GM12878 (cell line): ENCODE data around the gene FBXL5. TPM values are rescaled to one million over a fixed set of nuclear protein-coding genes. Genes with fewer than 3 reads are reported as not detected.

Experiments
- BRCA1 ChIP-seq: IDR thresholded peaks from 2 replicates; pipeline ENCODE4 v1.6.1; 2011; ENCODE audit warnings: low read depth, low read length, improper control_type of control experiment
- CBFB ChIP-seq: IDR thresholded peaks from 2 replicates; pipeline ENCODE4 v1.6.1; 2016; ENCODE audit warnings: antibody characterized with exemption, low read depth
- CBX5 ChIP-seq: sonication (generic); IDR thresholded peaks from 2 replicates; pipeline ENCODE4 v1.6.1; 2016; ENCODE audit warnings: low read depth, moderate library complexity, mild to moderate bottlenecking, inconsistent platforms
- ETV6 ChIP-seq, 2 experiments: fragments of 450-650 bp in 1 of 2; IDR thresholded peaks in 1 of 2; conservative IDR thresholded peaks in 1 of 2; 2 replicates each; pipeline ENCODE4 v1.6.1; 2014; ENCODE audit warnings: antibody characterized with exemption in 1 of 2, borderline replicate concordance in 1 of 2, low read depth in 1 of 2, mild to moderate bottlenecking in 1 of 2, moderate library complexity in 1 of 2
- FOXM1 ChIP-seq: IDR thresholded peaks from 2 replicates; pipeline ENCODE4 v1.6.1; 2012; ENCODE audit warnings: low read depth, mild to moderate bottlenecking, inconsistent platforms, low read length, moderate library complexity
- GATAD2B ChIP-seq: fragments of 450-650 bp; conservative IDR thresholded peaks from 2 replicates; pipeline ENCODE4 v1.6.1; 2017; ENCODE audit warnings: low read depth, mild to moderate bottlenecking, moderate library complexity
- HSF1 ChIP-seq: fragments of 150-350 bp; IDR thresholded peaks from 2 replicates; pipeline ENCODE4 v1.6.1; 2014; ENCODE audit warnings: mild to moderate bottlenecking, low read depth, low read length
- IKZF2 ChIP-seq, 2 experiments: fragments of 450-650 bp; IDR thresholded peaks; 2 replicates each; pipeline ENCODE4 v1.6.1; 2017; ENCODE audit warnings: mild to moderate bottlenecking in 2 of 2, moderate library complexity in 2 of 2
- MEF2A ChIP-seq: IDR thresholded peaks from 2 replicates; pipeline ENCODE4 v1.6.1; 2011; ENCODE audit warnings: low read depth, mild to moderate bottlenecking, low read length, moderate library complexity; ENCODE audit not compliant: insufficient read depth
- MTA2 ChIP-seq: fragments of 450-650 bp; IDR thresholded peaks from 2 replicates; pipeline ENCODE4 v1.6.1; 2016; ENCODE audit warnings: low read depth, mild to moderate bottlenecking, moderate library complexity
- MTA3 ChIP-seq: IDR thresholded peaks from 2 replicates; pipeline ENCODE4 v1.6.1; 2012; ENCODE audit warnings: low read length, inconsistent platforms, borderline replicate concordance
- MYC ChIP-seq: IDR thresholded peaks from 2 replicates; pipeline ENCODE4 v1.6.1; 2011; ENCODE audit warnings: mild to moderate bottlenecking, low read length, moderate library complexity, inconsistent platforms; ENCODE audit not compliant: insufficient read depth, insufficient replicate concordance, insufficient read length, severe bottlenecking
- NFIC ChIP-seq: IDR thresholded peaks from 2 replicates; pipeline ENCODE4 v1.6.1; 2012; ENCODE audit warnings: low read depth, mild to moderate bottlenecking, inconsistent platforms, low read length, moderate library complexity
- NFYA ChIP-seq: IDR thresholded peaks from 2 replicates; pipeline ENCODE4 v1.6.1; 2011; ENCODE audit warnings: low read depth, mild to moderate bottlenecking, low read length, improper control_type of control experiment, borderline replicate concordance
- NR2C1 ChIP-seq: fragments of 450-650 bp; IDR thresholded peaks from 2 replicates; pipeline ENCODE4 v1.6.1; 2017; ENCODE audit warnings: antibody characterized with exemption, mild to moderate bottlenecking, moderate library complexity
- RUNX3 ChIP-seq: IDR thresholded peaks from 2 replicates; pipeline ENCODE4 v1.6.1; 2012; ENCODE audit warnings: low read length, inconsistent platforms
- SPI1 ChIP-seq: IDR thresholded peaks from 2 replicates; pipeline ENCODE4 v1.6.1; 2011; ENCODE audit warnings: low read depth, mild to moderate bottlenecking, low read length, moderate library complexity, borderline replicate concordance; ENCODE audit not compliant: insufficient read depth
- USF1 ChIP-seq: IDR thresholded peaks from 2 replicates; pipeline ENCODE4 v1.6.1; 2011; ENCODE audit warnings: borderline replicate concordance, low read depth, mild to moderate bottlenecking, moderate library complexity, mixed read lengths, low read length; ENCODE audit not compliant: insufficient read depth; ENCODE audit errors: extremely low read length
- polyA plus RNA-seq, 11 experiments: library from polyadenylated mRNA; depleted of rRNA in 4 of 11; unstranded in 6 of 11; stranded (reverse) in 5 of 11; fragments of >200 nt; fragmentation: Nextera tagmentation in 4 of 11; fragmentation: Illumina TruSeq in 1 of 11; extraction: Ambion mirVana in 4 of 11; extraction: Trizol in 1 of 11; gene quantifications; 1 replicate in 1 of 11; 2 replicates in 10 of 11; pipeline versions ENCODE4 v1.2.1 to v1.2.3, GENCODE V29; 2011 to 2016; ENCODE audit warnings: inconsistent platforms in 2 of 11, missing spikeins in 2 of 11, low read depth in 1 of 11
- total RNA-seq, 4 experiments: library from RNA; depleted of rRNA in 3 of 4; stranded (reverse); fragments of >200 nt in 3 of 4; fragmentation: Illumina TruSeq in 1 of 4; extraction: Trizol in 1 of 4; gene quantifications; 2 replicates each; pipeline versions ENCODE4 v1.2.1 to v1.2.3, GENCODE V29; 2013 to 2021
- TF ChIP-seq, protein P1 (sequence below): IDR thresholded peaks from 2 replicates; pipeline ENCODE4 v1.6.1; 2012; ENCODE audit warnings: low read length, inconsistent platforms
- TF ChIP-seq, protein P2 (sequence below): fragments of 450-650 bp; IDR thresholded peaks from 2 replicates; pipeline ENCODE4 v1.6.1; 2016; ENCODE audit warnings: mild to moderate bottlenecking, moderate library complexity, borderline replicate concordance

Gene FBXL5
- total and polyA plus RNA-seq, 10 of the 15 experiments (the other 5 are each of a cell fraction or from before 2014, with no cell fraction given) = 10.1 to 46.2 (median 32.7) TPM

DNA sequence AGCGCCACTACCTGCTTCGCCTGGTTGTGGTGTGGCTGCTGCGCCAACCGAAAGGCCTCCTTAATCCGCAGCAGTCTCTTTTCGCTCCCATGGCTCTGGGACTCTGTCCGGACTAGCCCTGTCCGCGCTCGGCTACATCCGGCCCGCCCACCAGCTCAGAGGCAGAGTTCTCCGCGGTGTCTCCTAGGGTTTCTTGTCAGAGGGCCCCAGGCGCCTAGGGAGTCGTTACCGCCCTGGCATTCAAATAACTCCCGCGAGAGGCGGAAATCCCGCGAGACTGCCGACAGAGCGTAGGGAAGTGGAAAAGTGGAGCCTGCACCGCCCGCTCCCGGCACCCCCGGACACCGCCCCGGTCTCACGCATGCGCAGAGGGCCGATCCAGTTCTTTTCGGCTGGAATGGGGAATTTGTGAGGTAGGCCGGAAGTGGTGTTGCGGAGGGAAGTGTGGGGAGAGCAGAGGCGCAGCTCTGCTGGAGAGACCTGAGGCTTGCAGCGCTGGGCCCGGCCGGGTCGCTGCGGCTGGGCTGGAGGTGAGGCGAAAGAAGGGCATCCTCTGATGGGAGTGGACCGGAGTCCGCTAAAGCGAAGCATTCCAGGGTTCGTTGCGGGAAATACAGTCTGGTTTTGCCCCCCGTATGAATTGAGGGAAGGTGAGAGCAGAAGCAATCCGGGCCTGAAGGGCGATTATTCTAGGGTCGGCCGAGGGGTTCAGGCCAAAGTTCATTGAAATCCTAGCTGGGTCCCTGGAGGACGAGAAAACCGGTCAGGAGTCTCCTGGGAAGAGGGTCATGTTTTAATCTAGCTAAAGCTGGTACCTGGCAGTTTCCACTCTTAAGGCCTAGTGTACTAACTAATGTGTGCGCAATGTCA lies 26.4 kb upstream of the FBXL5 start, which contains the start of gene FAM200B (continued):
- TF ChIP-seq, protein P1, sequence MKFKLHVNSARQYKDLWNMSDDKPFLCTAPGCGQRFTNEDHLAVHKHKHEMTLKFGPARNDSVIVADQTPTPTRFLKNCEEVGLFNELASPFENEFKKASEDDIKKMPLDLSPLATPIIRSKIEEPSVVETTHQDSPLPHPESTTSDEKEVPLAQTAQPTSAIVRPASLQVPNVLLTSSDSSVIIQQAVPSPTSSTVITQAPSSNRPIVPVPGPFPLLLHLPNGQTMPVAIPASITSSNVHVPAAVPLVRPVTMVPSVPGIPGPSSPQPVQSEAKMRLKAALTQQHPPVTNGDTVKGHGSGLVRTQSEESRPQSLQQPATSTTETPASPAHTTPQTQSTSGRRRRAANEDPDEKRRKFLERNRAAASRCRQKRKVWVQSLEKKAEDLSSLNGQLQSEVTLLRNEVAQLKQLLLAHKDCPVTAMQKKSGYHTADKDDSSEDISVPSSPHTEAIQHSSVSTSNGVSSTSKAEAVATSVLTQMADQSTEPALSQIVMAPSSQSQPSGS = peak; percentile 69
- TF ChIP-seq NFYA (no peak), MEF2A (0 out of 2 replicates have a peak, but pooled peaks have one; percentile 41), NR2C1 (no peak), BRCA1 (peak; percentile 98), CBX5 (peak; percentile 92), CBFB (peak; percentile 99), USF1 (no peak), NFIC (peak; percentile 41; the same call in 1 of the 2 replicates), SPI1 (peak; percentile 85), RUNX3 (peak; percentile 61; the same call in 1 of the 2 replicates), HSF1 (no peak), FOXM1 (peak; percentile 85), MYC (no peak), ETV6 (conservative IDR thresholded peaks at IDR 0.05 in 1 of 2, IDR thresholded peaks at IDR 0.05 in 1 of 2; ENCODE audit: borderline replicate concordance in 1 of 2, low read depth in 1 of 2) (no peak), GATAD2B (peak; percentile 81), IKZF2 (IDR thresholded peaks at IDR 0.05) (peak; percentile 91 to 93), MTA2 (0 out of 2 replicates have a peak, but pooled peaks have one; percentile 8), MTA3 (no peak)
- TF ChIP-seq, protein P2, sequence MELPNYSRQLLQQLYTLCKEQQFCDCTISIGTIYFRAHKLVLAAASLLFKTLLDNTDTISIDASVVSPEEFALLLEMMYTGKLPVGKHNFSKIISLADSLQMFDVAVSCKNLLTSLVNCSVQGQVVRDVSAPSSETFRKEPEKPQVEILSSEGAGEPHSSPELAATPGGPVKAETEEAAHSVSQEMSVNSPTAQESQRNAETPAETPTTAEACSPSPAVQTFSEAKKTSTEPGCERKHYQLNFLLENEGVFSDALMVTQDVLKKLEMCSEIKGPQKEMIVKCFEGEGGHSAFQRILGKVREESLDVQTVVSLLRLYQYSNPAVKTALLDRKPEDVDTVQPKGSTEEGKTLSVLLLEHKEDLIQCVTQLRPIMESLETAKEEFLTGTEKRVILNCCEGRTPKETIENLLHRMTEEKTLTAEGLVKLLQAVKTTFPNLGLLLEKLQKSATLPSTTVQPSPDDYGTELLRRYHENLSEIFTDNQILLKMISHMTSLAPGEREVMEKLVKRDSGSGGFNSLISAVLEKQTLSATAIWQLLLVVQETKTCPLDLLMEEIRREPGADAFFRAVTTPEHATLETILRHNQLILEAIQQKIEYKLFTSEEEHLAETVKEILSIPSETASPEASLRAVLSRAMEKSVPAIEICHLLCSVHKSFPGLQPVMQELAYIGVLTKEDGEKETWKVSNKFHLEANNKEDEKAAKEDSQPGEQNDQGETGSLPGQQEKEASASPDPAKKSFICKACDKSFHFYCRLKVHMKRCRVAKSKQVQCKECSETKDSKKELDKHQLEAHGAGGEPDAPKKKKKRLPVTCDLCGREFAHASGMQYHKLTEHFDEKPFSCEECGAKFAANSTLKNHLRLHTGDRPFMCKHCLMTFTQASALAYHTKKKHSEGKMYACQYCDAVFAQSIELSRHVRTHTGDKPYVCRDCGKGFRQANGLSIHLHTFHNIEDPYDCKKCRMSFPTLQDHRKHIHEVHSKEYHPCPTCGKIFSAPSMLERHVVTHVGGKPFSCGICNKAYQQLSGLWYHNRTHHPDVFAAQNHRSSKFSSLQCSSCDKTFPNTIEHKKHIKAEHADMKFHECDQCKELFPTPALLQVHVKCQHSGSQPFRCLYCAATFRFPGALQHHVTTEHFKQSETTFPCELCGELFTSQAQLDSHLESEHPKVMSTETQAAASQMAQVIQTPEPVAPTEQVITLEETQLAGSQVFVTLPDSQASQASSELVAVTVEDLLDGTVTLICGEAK = peak; percentile 67; the same call in 1 of the 2 replicates
